HUES64 (cell line): ENCODE results near the gene KRT73.

Experiments used
- H3K27ac ChIP-seq: 2 replicates; pipeline ENCODE4 v1.7.0; 2013; ENCODE audit warnings: low read depth, low read length, inconsistent platforms
- H3K27me3 ChIP-seq: 2 replicates; pipeline ENCODE4 v1.6.1; 2013; ENCODE audit warnings: mild to moderate bottlenecking, low read length; ENCODE audit not compliant: insufficient read depth
- H3K36me3 ChIP-seq: 2 replicates; pipeline ENCODE4 v1.6.1; 2013; ENCODE audit warnings: mild to moderate bottlenecking, low read length; ENCODE audit not compliant: insufficient read depth
- H3K4me1 ChIP-seq: 2 replicates; pipeline ENCODE4 v1.6.1; 2013; ENCODE audit warnings: mild to moderate bottlenecking, low read length, moderate library complexity; ENCODE audit not compliant: insufficient read depth
- H3K4me3 ChIP-seq: 2 replicates; pipeline ENCODE4 v1.5.1; 2013; ENCODE audit warnings: mild to moderate bottlenecking, low read length, moderate library complexity
- H3K9ac ChIP-seq: 2 replicates; pipeline ENCODE4 v1.6.1; 2013; ENCODE audit warnings: mild to moderate bottlenecking, low read depth, low read length
- H3K9me3 ChIP-seq: 2 replicates; pipeline ENCODE4 v1.6.1; 2013; ENCODE audit warnings: low read depth, low read length; ENCODE audit not compliant: insufficient read depth
- whole genome bisulfite sequencing: fragments of 150-250, 120-280 bp; methylation state at CpG from one replicate; pipeline ENCODE4 v1.1.7; 2013; ENCODE audit warnings: missing lambda C conversion rate; 5-methylcytosine and 5-hydroxymethylcytosine counted together

KRT73 gene

GRCh38 chr12:52658196-52658595, 39.8 kb upstream of the KRT73 start:
- Histone ChIP-seq H3K27ac (no peak overlapping the region), H3K9me3 (no peaks in the 10 kb centered on the region), H3K4me3 (no peak overlapping the region), H3K36me3 (no peaks in the 10 kb centered on the region), H3K27me3 (no peaks in the 10 kb centered on the region; the same call in 1 of the 2 replicates), H3K4me1 (no peaks in the 10 kb centered on the region), H3K9ac (no peak overlapping the region)
- 89% methylated on average over 4 of the region's 4 CpGs for WGBS

GRCh38 chr12:52657250-52657902, 39.0 kb upstream of the KRT73 start:
- Histone ChIP-seq H3K9ac (no peak overlapping the region), H3K27me3 (no peaks in the 10 kb centered on the region; the same call in 1 of the 2 replicates), H3K27ac (no peak overlapping the region), H3K36me3 (no peaks in the 10 kb centered on the region), H3K4me1 (no peaks in the 10 kb centered on the region), H3K4me3 (no peak overlapping the region), H3K9me3 (0 out of 2 replicates have a peak, but pooled peaks cover under 1% of the 10 kb centered on the region)
- 81% methylated on average over 5 of the region's 6 CpGs for WGBS

GRCh38 chr12:52656616-52657015, 38.3 kb upstream of the KRT73 start:
- Histone ChIP-seq H3K36me3 (no peaks in the 10 kb centered on the region), H3K9me3 (peaks cover 3% of the 10 kb centered on the region; the same call in 1 of the 2 replicates), H3K27me3 (no peaks in the 10 kb centered on the region; the same call in 1 of the 2 replicates), H3K27ac (no peak overlapping the region), H3K9ac (no peak overlapping the region), H3K4me3 (no peak overlapping the region), H3K4me1 (no peaks in the 10 kb centered on the region)
- 95% methylated on average over 4 of the region's 4 CpGs for WGBS

DNA sequence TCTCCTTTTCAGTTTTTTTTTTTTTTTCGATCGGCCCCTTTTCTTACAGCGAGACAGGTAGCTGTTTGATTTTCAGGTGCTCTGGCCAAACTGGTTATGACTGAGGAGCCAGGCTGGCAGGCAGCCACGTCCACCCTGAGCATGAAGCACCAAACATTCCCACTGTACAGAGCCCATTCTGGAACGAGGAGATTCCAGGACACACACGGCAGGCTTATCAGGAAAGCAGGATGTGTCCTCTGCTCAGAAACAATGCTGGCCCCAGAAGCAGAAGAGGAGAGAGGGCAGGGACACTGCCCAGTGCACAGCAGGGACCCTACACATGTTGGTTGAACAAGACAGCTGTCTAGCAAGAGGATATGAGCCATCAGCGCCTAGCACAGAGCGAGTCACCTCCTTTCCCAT, 37.4 kb upstream of the KRT73 start:
- no peaks in the 10 kb centered on the region; the same call in 1 of the 2 replicates for H3K27me3 ChIP-seq
- peaks cover 3% of the 10 kb centered on the region; the same call in 1 of the 2 replicates for H3K9me3 ChIP-seq
- no peaks in the 10 kb centered on the region for H3K36me3 ChIP-seq
- H3K27ac ChIP-seq, result no peak overlapping the region
- WGBS, result 89% methylated on average over 8 of the region's 8 CpGs
- no peak overlapping the region for H3K9ac ChIP-seq
- H3K4me3 ChIP-seq, result no peak overlapping the region
- no peaks in the 10 kb centered on the region for H3K4me1 ChIP-seq

DNA sequence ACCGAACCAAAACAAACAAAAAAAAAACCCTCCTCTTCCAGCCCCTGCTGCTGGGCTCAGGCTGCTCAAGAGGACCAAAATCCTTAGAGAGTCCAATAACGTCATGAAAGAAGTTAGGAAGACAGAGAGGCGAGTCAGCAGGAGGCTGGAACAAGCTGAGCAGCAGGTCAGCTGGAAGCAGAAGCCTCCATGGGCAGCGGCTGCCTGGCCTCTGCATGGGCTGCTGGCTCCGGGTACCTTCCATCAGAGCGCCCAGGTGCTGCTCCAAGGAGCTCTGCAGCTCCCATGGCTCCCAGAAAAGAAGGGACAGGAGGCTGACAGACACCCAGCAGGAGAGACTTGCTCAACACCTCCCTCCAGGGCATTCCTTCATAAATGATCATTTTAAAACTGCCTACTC, 36.9 kb upstream of the KRT73 start:
- Histone ChIP-seq H3K27me3 (no peaks in the 10 kb centered on the region; the same call in 1 of the 2 replicates), H3K9me3 (peaks cover 3% of the 10 kb centered on the region; the same call in 1 of the 2 replicates), H3K27ac (no peak overlapping the region), H3K4me3 (no peak overlapping the region), H3K36me3 (no peaks in the 10 kb centered on the region), H3K4me1 (no peaks in the 10 kb centered on the region), H3K9ac (no peak overlapping the region)
- 79% methylated on average over 6 of the region's 6 CpGs for WGBS

- Histone ChIP-seq H3K9ac (no peak within 1 kb of the TSS), H3K36me3 (no peaks in the 10 kb centered on the region), H3K9me3 (peaks cover 3% of the 10 kb centered on the region; the same call in 1 of the 2 replicates), H3K4me3 (no peak within 1 kb of the TSS), H3K27ac (no peak within 1 kb of the TSS), H3K4me1 (no peaks in the 10 kb centered on the region), H3K27me3 (no peaks in the 10 kb centered on the region; the same call in 1 of the 2 replicates)
- 90% methylated on average over 16 of the region's 16 CpGs for WGBS
Measured at GRCh38 chr12:52651726-52652261, 33.4 kb upstream of the KRT73 start, which contains the start of gene KRT2. Gene KRT2, minus strand, starts transcription at chr12:52652211. Its CDS starts 69 bp downstream, at chr12:52652142.

- Histone ChIP-seq H3K4me1 (no peaks in the 10 kb centered on the region), H3K27me3 (no peaks in the 10 kb centered on the region; the same call in 1 of the 2 replicates), H3K36me3 (no peaks in the 10 kb centered on the region), H3K9me3 (peaks cover 3% of the 10 kb centered on the region; the same call in 1 of the 2 replicates), H3K27ac (no peak overlapping the region), H3K9ac (no peak overlapping the region), H3K4me3 (no peak overlapping the region)
- 93% methylated on average over 12 of the region's 12 CpGs for WGBS
Measured at GRCh38 chr12:52650520-52651081, 32.2 kb upstream of the KRT73 start.

DNA sequence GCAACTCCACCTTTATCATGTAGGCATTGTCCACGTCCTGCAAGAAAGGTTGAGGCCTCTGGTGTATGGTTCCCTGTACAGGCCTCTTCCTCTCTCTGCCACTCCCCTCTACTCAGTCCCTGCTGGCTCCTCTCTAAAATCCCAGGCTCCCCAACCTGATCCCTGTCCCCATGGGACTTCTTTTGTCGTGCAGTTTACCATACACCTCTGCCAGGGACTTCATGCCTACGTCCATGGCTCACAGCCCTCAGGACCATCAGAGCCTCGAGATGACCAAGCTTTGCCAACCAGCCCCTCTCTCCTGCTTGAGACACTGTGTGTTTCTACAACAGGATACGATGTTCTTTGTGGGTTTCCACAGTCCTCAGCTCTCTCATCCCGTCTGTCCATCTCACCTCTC, 30.7 kb upstream of the KRT73 start:
- 88% methylated on average over 6 of the region's 6 CpGs for WGBS
- Histone ChIP-seq H3K9ac (no peak overlapping the region), H3K27me3 (no peaks in the 10 kb centered on the region; the same call in 1 of the 2 replicates), H3K4me1 (no peaks in the 10 kb centered on the region), H3K27ac (no peak overlapping the region), H3K9me3 (peaks cover 3% of the 10 kb centered on the region; the same call in 1 of the 2 replicates), H3K4me3 (no peak overlapping the region), H3K36me3 (no peaks in the 10 kb centered on the region)

- peaks cover 3% of the 10 kb centered on the region; the same call in 1 of the 2 replicates for H3K9me3 ChIP-seq
- no peaks in the 10 kb centered on the region for H3K4me1 ChIP-seq
- no peak overlapping the region for H3K4me3 ChIP-seq
- no peak overlapping the region for H3K27ac ChIP-seq
- WGBS, result 97% methylated on average over 8 of the region's 8 CpGs
- H3K9ac ChIP-seq, result no peak overlapping the region
- H3K36me3 ChIP-seq, result no peaks in the 10 kb centered on the region
- no peaks in the 10 kb centered on the region for H3K27me3 ChIP-seq
Measured at GRCh38 chr12:52648012-52648550, 29.7 kb upstream of the KRT73 start.

DNA sequence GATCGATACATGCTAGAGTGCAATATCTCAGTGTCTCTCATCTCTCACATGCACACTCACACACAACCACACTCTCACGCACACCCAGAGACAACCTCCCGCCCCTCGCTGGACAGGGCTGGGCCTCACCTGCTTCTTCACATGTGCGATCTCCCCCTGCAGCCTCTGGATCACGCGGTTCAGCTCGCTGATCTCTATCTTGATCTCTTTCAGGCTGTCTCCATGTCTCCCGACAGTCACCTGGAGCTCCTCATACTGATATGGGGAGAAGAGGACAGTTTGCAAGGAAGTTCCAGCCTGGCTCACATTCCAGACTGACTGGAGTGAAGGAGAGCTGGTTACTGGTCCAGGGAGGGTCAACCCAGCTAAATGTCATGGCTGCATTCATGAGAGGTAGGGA, 29.2 kb upstream of the KRT73 start:
- H3K4me1 ChIP-seq, result no peaks in the 10 kb centered on the region
- no peak overlapping the region for H3K4me3 ChIP-seq
- H3K9me3 ChIP-seq, result peaks cover 3% of the 10 kb centered on the region; the same call in 1 of the 2 replicates
- no peaks in the 10 kb centered on the region for H3K27me3 ChIP-seq
- 96% methylated on average over 9 of the region's 9 CpGs for WGBS
- no peaks in the 10 kb centered on the region for H3K36me3 ChIP-seq
- no peak overlapping the region for H3K9ac ChIP-seq
- no peak overlapping the region for H3K27ac ChIP-seq

GRCh38 chr12:52646613-52647012, 28.3 kb upstream of the KRT73 start:
- Histone ChIP-seq H3K27ac (no peak overlapping the region), H3K4me3 (no peak overlapping the region), H3K9ac (no peak overlapping the region), H3K27me3 (no peaks in the 10 kb centered on the region), H3K36me3 (no peaks in the 10 kb centered on the region), H3K4me1 (no peaks in the 10 kb centered on the region), H3K9me3 (no peaks in the 10 kb centered on the region)
- 87% methylated on average over 12 of the region's 12 CpGs for WGBS
